T47D (cell line): ENCODE data around the gene MICB.
"Not testable (repeated sequence)": the region's sequence is repeated elsewhere in the genome, so short reads cannot be mapped to it uniquely, and the experiment has no call there.

ENCODE experiments used
- DNase-seq, 2 experiments: peaks; one replicate each; pipeline versions ENCODE4 v3.0.0 to v3.0.0-alpha.2; 2011 to 2012; ENCODE audit warnings: low read depth in 1 of 2, low spot score in 1 of 2
- JUND ChIP-seq: IDR thresholded peaks from 2 replicates; pipeline ENCODE4 v1.6.1; 2012; ENCODE audit warnings: low read depth
- in situ Hi-C: cut with HindIII; loops from 2 replicates; pipeline ENCODE4 v1.10.0; 2016; ENCODE audit warnings: low sequenced_read_pairs, low pct_unique_long_range_greater_than_20kb

Gene MICB

DNA sequence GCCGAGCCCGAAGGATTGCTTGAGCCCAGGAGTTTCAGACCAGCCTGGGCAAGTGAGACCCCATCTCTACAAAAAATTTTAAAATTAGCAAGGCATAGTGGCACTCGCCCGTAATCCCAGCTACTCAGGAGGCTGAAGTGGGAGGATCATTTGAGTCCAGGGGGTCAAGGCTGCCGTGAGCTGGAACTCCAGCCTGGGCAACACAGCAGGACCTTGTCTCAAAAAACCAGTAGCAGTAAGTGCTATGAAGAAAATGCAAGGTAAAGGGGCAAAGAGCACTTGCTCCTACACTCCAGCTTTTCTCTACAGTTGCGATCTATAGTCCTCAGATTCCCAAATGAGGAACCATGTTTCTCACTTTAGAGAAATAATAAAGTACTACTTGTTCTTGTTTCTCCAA is 45.7 kb downstream of the MICB start:
- in situ Hi-C loops, result no loop called here
- DNase-seq, result no peak
- no peak for TF ChIP-seq JUND

DNA sequence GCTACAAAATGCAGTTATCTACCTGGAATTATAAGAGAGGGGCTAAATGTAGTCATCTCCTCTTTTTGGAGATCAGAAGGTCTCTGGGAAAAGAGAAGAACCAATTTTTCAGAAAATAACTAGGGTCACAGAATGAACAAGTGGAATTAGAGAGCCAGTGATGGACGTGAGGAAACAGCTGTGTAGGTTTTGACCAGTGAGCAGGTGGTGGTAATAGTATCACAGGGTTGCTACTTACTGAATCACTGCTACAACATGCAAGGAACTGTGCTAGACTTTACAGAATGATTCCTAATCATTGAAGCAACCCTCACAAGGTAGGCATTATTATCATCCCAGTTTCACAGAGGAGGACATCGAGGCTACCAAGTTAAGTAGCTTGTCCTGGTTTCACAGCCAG is 46.7 kb downstream of the MICB start:
- in situ Hi-C loops, result no loop called here
- TF ChIP-seq JUND, result no peak
- DNase-seq, result no peak

GRCh38 chr6:31545291-31545690 is 47.3 kb downstream of the MICB start:
- in situ Hi-C loops, result no loop called here
- no peak for TF ChIP-seq JUND
- no peak for DNase-seq

- in situ Hi-C loops, result no loop called here
- TF ChIP-seq JUND, result no peak
These were observed 48.5 kb downstream of the MICB start, which contains the start of gene ATP6V1G2 for GRCh38 chr6:31546339-31546957. Gene ATP6V1G2, minus strand, starts transcription at chr6:31546608. Its CDS starts 49 bp downstream, at chr6:31546559.

GRCh38 chr6:31546958-31547726 is 49.2 kb downstream of the MICB start, which contains the start of gene NFKBIL1:
Gene NFKBIL1, plus strand, starts transcription at chr6:31547608. Its CDS starts 87 bp downstream, at chr6:31547695.
- peak; percentile 85 to 96 for DNase-seq
- in situ Hi-C loops, result no loop called here
- no peak for TF ChIP-seq JUND

More at GRCh38 chr6:31546339-31546957, 48.5 kb downstream of the MICB start, which contains the start of gene ATP6V1G2:
- DNase-seq, result peak; percentile 50 to 96

DNA sequence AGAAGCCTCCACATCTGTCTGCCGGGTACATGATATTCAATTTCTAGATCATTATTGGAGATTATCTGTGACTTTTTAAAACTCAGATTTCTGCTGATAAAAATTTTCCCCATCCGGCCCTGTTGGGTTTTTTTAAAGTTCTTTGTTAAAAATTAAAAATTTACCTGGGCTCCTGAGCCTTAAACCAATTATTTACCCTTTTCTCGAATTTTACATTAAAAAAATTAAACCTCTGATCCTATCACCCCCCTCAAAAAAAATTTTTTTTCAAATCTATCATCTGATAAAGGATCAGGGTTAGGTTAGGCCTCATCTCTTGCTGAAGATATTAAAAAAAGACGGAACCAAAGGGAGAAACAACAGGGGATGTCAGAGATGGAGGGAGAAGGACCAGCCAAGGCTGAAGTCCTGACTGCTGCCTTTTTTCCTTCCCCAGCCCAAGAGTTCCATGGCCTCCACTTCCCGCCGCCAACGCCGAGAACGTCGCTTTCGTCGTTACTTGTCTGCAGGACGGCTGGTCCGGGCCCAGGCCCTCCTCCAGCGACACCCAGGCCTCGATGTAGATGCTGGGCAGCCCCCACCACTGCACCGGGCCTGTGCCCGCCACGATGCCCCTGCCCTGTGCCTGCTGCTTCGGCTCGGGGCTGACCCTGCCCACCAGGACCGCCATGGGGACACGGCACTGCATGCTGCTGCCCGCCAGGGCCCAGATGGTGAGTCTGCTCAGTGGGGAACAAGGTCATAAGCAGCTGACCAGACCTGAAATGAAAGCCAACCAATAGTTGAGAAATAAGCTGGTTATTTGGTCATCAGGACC is 50.0 kb downstream of the MICB start:
- TF ChIP-seq JUND, result no peak
- no peak for DNase-seq
- in situ Hi-C loops, result no loop called here

GRCh38 chr6:31548544-31548873 is 50.6 kb downstream of the MICB start:
- TF ChIP-seq JUND, result no peak
- no peak for DNase-seq
- in situ Hi-C loops, result no loop called here

DNA sequence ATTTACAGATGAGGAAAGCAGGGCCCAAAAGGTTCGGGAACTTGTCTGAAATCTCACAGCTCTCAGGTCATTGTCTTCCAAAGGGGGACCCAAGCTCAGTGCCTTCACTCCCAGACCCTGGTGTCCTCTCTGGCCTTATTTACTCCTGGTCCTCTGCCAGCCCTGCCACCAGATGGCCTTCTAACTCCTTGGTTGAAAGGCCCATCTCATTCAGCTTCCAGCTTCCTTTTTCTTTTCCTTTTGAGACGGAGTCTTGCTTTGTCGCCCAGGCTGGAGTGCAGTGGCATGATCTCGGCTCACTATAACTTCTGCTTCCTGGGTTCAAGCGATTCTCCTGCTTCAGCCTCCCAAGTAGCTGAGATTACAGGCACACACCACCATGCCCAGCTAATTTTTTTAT is 53.4 kb downstream of the MICB start:
- DNase-seq, result peak in 1 of 2 experiments; percentile 59
- in situ Hi-C loops, result not testable (repeated sequence)

DNA sequence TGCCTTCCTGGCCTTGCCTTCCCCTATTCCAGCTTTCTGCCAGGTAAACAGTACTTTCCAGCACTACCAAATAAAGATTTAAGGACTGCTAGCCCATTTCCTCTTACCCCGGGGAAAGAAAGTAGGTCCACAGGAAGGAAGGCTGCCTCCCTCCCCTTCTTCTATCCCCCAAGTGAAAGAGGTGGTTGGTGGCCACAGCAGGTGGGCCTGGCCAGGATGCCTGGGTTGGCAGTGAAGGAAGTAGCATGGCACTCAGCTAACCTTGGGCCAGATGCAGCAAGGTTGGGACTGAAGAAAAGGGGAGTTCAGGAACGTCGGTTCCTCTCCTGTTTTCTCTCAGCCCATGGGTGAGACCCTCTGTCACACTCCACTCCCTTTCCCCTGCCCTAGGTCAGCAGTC is 58.4 kb downstream of the MICB start:
- DNase-seq, result no peak
- TF ChIP-seq JUND, result no peak
- in situ Hi-C loops, result no loop called here

DNA sequence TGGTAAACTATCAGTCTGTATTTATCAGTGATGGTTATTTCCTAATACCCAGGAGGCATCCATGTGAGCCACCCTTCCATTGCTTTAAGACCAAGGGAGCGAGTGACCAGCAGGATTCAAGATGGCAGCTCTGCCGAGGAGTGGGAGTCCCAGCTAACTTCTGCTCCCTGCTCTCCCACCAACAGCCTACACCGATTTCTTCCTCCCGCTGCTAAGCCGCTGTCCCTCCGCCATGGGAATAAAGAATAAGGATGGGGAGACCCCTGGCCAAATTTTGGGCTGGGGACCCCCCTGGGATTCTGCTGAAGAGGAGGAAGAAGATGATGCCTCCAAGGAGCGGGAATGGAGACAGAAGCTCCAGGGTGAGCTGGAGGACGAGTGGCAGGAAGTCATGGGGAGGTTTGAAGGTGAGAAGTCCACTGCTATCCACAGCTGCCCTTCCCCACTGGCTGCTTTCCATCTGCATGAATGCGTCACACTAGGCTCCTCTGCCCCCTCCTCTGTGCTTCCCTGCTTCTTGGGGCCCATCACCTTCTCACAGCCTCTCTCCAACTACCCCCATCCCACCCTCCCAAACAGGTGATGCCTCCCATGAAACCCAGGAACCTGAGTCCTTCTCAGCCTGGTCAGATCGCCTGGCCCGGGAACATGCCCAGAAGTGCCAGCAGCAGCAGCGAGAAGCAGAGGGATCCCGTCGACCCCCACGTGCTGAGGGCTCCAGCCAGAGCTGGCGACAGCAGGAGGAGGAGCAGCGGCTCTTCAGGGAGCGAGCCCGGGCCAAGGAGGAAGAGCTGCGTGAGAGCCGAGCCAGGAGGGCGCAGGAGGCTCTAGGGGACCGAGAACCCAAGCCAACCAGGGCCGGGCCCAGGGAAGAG is 59.7 kb downstream of the MICB start:
- in situ Hi-C loops, result no loop called here
- no peak for DNase-seq
- no peak for TF ChIP-seq JUND

DNA sequence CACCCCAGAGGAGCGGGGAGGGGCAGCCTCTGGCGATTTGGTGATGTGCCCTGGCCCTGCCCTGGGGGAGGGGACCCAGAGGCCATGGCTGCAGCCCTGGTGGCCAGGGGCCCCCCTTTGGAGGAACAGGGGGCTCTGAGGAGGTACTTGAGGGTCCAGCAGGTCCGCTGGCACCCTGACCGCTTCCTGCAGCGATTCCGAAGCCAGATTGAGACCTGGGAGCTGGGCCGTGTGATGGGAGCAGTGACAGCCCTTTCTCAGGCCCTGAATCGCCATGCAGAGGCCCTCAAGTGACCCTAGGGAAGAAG is 60.3 kb downstream of the MICB start:
- no peak for TF ChIP-seq JUND
- no peak for DNase-seq
- in situ Hi-C loops, result no loop called here

DNA sequence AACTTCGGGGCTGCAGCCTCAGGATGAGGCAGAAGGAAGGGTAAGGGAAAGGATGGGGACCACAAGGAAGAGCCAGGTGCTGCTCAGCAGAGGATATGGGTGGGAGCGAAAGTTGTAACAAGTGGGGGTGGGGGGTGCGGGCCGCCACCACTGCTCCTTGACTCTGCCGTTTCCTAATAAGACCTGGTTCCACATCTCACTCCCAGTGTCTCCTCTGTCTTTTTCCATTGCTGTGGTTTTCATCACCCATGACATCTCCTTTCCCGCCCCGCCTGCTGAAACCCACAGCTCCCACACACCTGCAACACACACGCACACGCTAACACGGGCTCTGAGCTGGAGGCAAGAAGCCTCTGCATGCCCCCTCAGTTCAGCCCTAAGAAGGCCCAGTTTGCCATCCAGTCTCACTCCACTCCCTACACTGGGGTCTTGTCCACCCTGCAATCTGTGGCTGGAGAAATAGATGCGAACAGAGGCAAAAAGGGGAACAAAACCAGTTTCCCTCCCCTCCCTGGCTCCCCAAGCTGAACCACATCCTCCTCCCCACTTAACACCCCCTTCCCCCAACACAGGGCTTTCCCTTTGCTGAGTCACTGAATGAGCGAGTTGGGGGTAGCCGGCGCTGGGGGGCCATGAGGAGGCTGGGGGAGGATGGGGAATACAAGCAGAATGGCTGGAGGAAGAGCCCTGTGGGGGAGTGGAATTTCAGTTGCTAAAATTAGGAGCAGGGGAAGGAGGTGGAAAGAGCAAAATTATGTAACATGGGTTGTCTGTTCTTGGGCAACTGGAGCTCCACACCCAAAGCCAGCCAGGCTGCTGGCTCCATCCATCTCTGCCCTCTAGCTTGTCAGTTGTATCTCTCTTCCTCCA is 60.9 kb downstream of the MICB start:
- TF ChIP-seq JUND, result no peak
- DNase-seq, result no peak
- in situ Hi-C loops, result no loop called here
